ENCODE measurements around the gene RAPGEF3.

DNA sequence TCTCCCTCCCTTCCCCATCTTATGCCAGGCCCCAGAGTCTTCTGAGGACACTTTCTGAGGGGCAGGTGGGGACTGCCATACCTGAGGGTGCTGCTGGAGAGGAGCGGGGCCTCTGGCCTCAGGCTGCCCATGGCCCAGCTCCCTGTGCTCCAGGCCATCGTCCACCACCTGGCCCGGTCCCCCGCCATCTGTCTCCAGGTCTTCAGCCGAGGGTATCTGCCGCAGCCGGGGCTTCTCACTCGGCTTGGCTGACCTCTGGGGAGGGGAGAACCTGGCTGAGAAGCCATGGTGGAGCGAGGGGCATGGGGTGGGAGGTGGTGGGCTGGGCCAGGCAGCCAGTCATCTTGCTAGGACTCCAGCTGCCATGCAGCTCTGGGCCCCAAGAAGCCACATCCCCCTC is 36.0 kb upstream of the RAPGEF3 start:
- no peak for TF ChIP-seq EP300 (IDR thresholded peaks at IDR 0.05; ENCODE audit: low read depth in 2 of 2, low read length in 2 of 2)
- no peak for TF ChIP-seq EP300 (CRISPR knock-in tag; IDR thresholded peaks at IDR 0.05; ENCODE audit: borderline replicate concordance)
- no peak for TF ChIP-seq POLR2AphosphoS5 (IDR thresholded peaks at IDR 0.05; ENCODE audit: low read depth, low read length)
- no peak for TF ChIP-seq EEA1 (CRISPR knock-in tag; IDR thresholded peaks at IDR 0.05; ENCODE audit: borderline replicate concordance)
- no peak for TF ChIP-seq ZNF44 (CRISPR knock-in tag; IDR thresholded peaks at IDR 0.05)
- no peak for TF ChIP-seq NCOR1 (IDR thresholded peaks at IDR 0.05; ENCODE audit: borderline replicate concordance, low read length)
- TF ChIP-seq, protein P1, sequence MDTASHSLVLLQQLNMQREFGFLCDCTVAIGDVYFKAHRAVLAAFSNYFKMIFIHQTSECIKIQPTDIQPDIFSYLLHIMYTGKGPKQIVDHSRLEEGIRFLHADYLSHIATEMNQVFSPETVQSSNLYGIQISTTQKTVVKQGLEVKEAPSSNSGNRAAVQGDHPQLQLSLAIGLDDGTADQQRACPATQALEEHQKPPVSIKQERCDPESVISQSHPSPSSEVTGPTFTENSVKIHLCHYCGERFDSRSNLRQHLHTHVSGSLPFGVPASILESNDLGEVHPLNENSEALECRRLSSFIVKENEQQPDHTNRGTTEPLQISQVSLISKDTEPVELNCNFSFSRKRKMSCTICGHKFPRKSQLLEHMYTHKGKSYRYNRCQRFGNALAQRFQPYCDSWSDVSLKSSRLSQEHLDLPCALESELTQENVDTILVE (CRISPR knock-in tag; IDR thresholded peaks at IDR 0.05): no peak
